Prostate gland (tissue), 2 donors: ENCODE measurements around the gene MAD1L1.

Experiments used
- CTCF ChIP-seq, 4 experiments: fragments of 200-600 bp in 2 of 4; fragments of 450-650 bp in 2 of 4; sonication (generic) in 2 of 4; IDR thresholded peaks; 1 replicate in 3 of 4; 2 replicates in 1 of 4; pipeline ENCODE4 v1.5.1; 2016 to 2019; ENCODE audit warnings: antibody characterized with exemption in 4 of 4, mild to moderate bottlenecking in 2 of 4, moderate library complexity in 2 of 4
- POLR2A ChIP-seq: fragments of 450-650 bp; IDR thresholded peaks from one replicate; pipeline ENCODE4 v1.6.1; 2016; ENCODE audit warnings: antibody characterized with exemption, mild to moderate bottlenecking
- POLR2AphosphoS5 ChIP-seq: sonication (generic); formaldehyde crosslinking; IDR thresholded peaks from one replicate; pipeline ENCODE4 v1.6.1; 2017; ENCODE audit warnings: antibody characterized with exemption

GRCh38 chr7:1814089-1814811 is 418.5 kb downstream of the MAD1L1 start:
- TF ChIP-seq CTCF (IDR thresholded peaks at IDR 0.05) (no peak), POLR2A (no peak), POLR2AphosphoS5 (no peak)
